Measurements from ENCODE around the gene LELP1. TPM values are rescaled to one million over a fixed set of nuclear protein-coding genes. Genes with fewer than 3 reads are reported as not detected.
"Not testable (repeated sequence)": the region's sequence is repeated elsewhere in the genome, so short reads cannot be mapped to it uniquely, and the experiment has no call there.

Gene LELP1
- total RNA-seq, 1 donor from 2014 or later: not detected

GRCh38 chr1:153217212-153217611 lies 14.0 kb downstream of the LELP1 start, which contains the start of gene PRR9:
Gene PRR9, plus strand, starts transcription at chr1:153217584. Its CDS starts 561 bp downstream, at chr1:153218145.
- DNase-seq: no peak
- Mint-ChIP-seq H3K4me3 (no peak within 1 kb of the TSS), H3K4me1 (no peaks in the 10 kb centered on the region), H3K27me3 (peaks cover 30% of the 10 kb centered on the region), H3K36me3 (ENCODE audit: low read depth) (no peaks in the 10 kb centered on the region), H3K27ac (no peak within 1 kb of the TSS), H3K9me3 (no peaks in the 10 kb centered on the region)
- no peak for TF ChIP-seq CTCF (IDR thresholded peaks at IDR 0.05)
- ATAC-seq (ENCODE audit: low read depth): no peak
- CTCF ChIA-PET: no interaction called here
- intact Hi-C loops (cut with micrococcal nuclease): no loop called here
- POLR2A ChIA-PET: no interaction called here

GRCh38 chr1:153217744-153218416 lies 14.7 kb downstream of the LELP1 start:
- CTCF ChIA-PET: no interaction called here
- TF ChIP-seq CTCF (IDR thresholded peaks at IDR 0.05): no peak
- Mint-ChIP-seq H3K4me3 (no peak overlapping the region), H3K4me1 (no peaks in the 10 kb centered on the region), H3K27ac (no peak overlapping the region), H3K36me3 (ENCODE audit: low read depth) (no peaks in the 10 kb centered on the region), H3K27me3 (peaks cover 29% of the 10 kb centered on the region), H3K9me3 (no peaks in the 10 kb centered on the region)
- DNase-seq: no peak
- POLR2A ChIA-PET: no interaction called here
- intact Hi-C loops (cut with micrococcal nuclease): no loop called here
- ATAC-seq (ENCODE audit: low read depth): no peak

- no peak overlapping the region for H3K27ac Mint-ChIP-seq
These were observed 17.5 kb downstream of the LELP1 start for GRCh38 chr1:153220606-153221303.

GRCh38 chr1:153223040-153223891 lies 20.0 kb downstream of the LELP1 start:
- CTCF ChIA-PET, H3K27ac Mint-ChIP-seq: not testable (repeated sequence)

More at GRCh38 chr1:153220606-153221303, 17.5 kb downstream of the LELP1 start:
- H3K9me3 Mint-ChIP-seq: no peaks in the 10 kb centered on the region
- intact Hi-C loops (cut with micrococcal nuclease): loop anchor here (5.0 kb wide), 1 partner anchor 568 kb away; no protein-coding TSS in a partner anchor
- POLR2A ChIA-PET: no interaction called here
- DNase-seq (no peak), ATAC-seq (ENCODE audit: low read depth) (no peak)
- no peak for TF ChIP-seq CTCF (IDR thresholded peaks at IDR 0.05)
- no peaks in the 10 kb centered on the region for H3K4me1 Mint-ChIP-seq
- H3K4me3 Mint-ChIP-seq: no peak overlapping the region
- H3K27me3 Mint-ChIP-seq: peaks cover 25% of the 10 kb centered on the region
- CTCF ChIA-PET: interaction anchor here (0.6 to 1.5 kb wide), 6 partner anchors 8 to 352 kb away, joined by 3 to 4 read pairs (median 4); no protein-coding TSS in a partner anchor
- H3K36me3 Mint-ChIP-seq (ENCODE audit: low read depth): no peaks in the 10 kb centered on the region

More at GRCh38 chr1:153223040-153223891, 20.0 kb downstream of the LELP1 start:
- H3K4me1 Mint-ChIP-seq; H3K4me3 Mint-ChIP-seq; POLR2A ChIA-PET; H3K9me3 Mint-ChIP-seq; H3K36me3 Mint-ChIP-seq (ENCODE audit: low read depth); ATAC-seq (ENCODE audit: low read depth): not testable (repeated sequence)
- peak; percentile 37 for DNase-seq
- intact Hi-C loops (cut with micrococcal nuclease): loop anchor here (1.0 to 5.0 kb wide), 2 partner anchors 354 to 571 kb away; no protein-coding TSS in a partner anchor
- H3K27me3 Mint-ChIP-seq: peaks cover 17% of the 10 kb centered on the region
- peak; percentile 27 for TF ChIP-seq CTCF (IDR thresholded peaks at IDR 0.05)
